Stimulated activated CD4-positive, alpha-beta T cell treated with anti-CD3 and anti-CD28 coated beads, Interleukin-2, amount 100 ng/mL, for 48 hours (primary cell): ENCODE data around the gene GPATCH8.
"Not testable (repeated sequence)": the region's sequence is repeated elsewhere in the genome, so short reads cannot be mapped to it uniquely, and the experiment has no call there.

Source experiments
- DNase-seq, 2 donors: peaks; one replicate each; pipeline ENCODE4 v3.0.0-alpha.2; 2020

The GPATCH8 gene

GRCh38 chr17:44503147-44504029 lies at the start of gene GPATCH8:
GPATCH8 (minus strand) TSS chr17:44503406; CDS start chr17:44503370, 36 bp downstream.
- peak; percentile 90 to 93 for DNase-seq

- DNase-seq, result no peak
Measured at GRCh38 chr17:44552361-44552760, 49.2 kb upstream of the GPATCH8 start.

DNA sequence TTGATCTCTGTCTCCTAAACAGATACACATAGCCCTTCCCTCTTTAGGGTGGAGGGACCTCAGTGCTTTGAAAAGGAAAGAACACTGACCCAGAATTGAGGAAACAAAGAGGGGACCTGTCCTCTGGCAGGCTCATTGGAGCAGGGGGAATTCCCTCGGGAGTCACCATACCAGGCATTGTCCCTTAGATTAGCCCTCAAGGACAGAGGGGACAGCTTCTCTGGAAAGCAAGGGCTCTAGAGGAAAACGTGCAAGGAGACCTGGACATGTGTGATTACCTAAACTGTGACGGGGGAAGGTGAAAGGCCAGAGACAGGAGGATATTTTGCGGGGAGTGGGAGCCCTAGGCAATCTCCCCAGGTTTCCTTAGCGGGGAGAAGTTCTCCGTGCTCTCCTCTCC lies 46.5 kb upstream of the GPATCH8 start:
- no peak for DNase-seq

GRCh38 chr17:44548376-44549230 lies 45.4 kb upstream of the GPATCH8 start:
- DNase-seq, result no peak

GRCh38 chr17:44547625-44548267 lies 44.5 kb upstream of the GPATCH8 start:
- no peak for DNase-seq

- DNase-seq, result no peak
Measured at GRCh38 chr17:44546671-44547606, 43.7 kb upstream of the GPATCH8 start.

DNA sequence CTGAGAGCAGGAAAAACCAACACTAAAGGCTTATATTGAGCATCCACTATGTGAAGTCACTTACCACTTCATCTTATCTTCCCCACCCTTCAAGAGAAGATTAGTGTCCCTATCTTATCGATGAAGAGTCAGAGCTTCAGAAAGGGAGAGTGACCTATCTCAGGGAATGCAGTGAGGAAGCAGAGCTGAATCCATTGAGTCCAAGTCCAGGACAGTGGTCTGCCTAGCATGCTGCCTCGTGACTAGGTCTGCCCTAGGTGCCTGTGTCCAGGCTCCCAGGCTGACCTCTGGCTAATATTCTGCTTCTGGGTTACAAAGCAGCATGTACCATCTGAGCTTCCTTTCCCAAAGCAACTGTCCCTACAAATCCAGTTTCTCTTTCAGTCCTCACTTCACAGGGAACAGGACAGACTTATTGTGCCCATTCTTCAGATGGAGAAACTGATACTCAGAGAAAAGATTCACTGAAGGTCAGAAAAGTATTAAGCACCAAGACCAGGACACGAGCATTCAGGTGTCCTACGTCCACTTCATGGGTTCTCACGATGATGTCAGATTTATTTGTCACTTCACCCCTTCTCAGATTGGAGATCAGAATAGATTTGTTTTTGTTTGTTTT lies 40.8 kb upstream of the GPATCH8 start:
- DNase-seq, result no peak

DNA sequence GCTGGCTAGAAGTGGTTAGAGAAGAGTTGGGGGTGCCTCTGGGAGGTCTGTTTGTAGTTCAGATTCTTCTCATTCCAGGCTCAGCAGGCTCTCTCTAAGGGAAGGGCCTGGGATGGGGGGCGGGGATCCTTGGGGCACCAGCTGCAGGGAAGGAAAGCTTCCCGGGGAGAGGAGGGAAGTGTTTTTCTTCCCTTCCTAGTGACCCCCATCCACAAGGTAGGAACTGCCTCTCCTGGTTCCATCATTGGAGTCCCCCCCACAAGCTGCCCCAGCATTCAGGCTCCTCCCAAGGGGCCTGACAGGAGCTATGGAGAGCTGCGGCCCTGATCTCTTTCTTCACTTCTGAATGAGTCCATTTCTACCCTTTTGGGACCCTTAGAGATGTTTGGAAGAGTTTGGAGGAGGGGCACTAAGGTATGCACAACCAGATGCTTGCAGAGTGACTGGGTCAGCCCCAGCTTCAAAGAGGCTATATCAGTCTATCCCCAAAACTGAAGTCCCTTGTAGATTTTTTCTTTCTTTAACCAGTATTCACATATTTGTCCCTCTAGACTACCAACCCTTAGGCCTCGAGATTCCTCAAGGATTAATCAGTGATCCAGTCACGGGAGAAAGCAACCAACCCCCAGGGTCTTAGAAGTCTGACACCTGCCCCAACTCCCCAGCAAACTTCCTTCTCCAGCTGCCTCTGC lies 40.2 kb upstream of the GPATCH8 start:
- no peak for DNase-seq

DNA sequence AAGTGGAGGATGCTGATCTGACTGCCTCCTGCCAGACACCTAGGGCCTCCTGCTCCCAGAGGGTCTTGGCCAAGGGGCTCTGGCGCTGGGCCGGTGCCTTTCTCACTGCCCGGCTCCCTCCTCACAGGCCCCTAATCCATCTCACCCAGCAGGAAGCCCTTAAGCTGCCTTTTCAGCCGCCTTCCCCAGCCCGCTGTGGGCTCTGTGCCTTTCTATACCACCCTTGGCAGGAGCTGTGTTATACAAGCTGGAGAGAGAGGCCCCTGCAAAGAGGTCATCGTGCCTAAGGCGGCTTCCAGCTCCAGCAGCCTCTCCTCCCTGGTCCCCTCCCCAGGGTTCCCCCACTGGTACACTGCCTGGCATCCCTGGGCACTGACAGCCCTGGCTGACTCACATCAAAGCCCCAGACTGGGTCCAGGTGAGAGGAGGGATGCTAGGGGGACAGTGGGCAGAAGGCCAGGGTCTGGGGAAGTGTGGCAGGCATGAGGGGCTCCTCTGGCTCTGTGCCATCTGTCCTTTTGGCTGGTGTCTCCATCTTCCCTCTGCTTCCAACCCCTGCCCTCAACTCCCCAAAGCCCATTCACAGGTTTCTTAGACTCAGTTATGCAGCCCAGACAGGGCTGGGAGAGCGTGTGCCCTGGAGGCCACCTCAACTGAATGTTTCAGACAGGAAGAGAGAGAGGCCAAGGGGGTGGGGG lies 38.8 kb upstream of the GPATCH8 start:
- no peak for DNase-seq

- no peak for DNase-seq
Measured at GRCh38 chr17:44540246-44541084, 37.3 kb upstream of the GPATCH8 start.

DNA sequence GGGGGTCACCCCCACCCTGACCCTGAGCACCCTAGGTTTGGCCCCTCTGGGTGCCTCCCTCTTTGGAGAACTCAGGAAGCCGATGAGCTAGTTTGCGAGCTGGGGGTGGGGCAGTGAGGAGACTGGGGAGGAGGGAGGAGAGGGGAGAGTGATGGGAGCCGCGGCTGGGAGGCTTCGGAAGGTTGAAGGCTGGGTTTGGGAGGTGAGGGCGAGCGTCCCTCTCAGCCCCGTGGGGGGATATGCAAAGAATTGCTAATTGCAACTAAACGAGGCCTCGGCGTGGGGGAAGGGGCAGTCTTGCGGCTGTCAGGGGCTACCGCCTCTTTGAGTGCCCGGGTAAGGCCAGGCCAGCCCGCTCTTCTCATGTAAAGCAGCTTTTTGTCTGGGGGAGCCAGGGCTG lies 36.5 kb upstream of the GPATCH8 start:
- no peak for DNase-seq

GRCh38 chr17:44537922-44538321 lies 34.7 kb upstream of the GPATCH8 start:
- not testable (repeated sequence) for DNase-seq

DNA sequence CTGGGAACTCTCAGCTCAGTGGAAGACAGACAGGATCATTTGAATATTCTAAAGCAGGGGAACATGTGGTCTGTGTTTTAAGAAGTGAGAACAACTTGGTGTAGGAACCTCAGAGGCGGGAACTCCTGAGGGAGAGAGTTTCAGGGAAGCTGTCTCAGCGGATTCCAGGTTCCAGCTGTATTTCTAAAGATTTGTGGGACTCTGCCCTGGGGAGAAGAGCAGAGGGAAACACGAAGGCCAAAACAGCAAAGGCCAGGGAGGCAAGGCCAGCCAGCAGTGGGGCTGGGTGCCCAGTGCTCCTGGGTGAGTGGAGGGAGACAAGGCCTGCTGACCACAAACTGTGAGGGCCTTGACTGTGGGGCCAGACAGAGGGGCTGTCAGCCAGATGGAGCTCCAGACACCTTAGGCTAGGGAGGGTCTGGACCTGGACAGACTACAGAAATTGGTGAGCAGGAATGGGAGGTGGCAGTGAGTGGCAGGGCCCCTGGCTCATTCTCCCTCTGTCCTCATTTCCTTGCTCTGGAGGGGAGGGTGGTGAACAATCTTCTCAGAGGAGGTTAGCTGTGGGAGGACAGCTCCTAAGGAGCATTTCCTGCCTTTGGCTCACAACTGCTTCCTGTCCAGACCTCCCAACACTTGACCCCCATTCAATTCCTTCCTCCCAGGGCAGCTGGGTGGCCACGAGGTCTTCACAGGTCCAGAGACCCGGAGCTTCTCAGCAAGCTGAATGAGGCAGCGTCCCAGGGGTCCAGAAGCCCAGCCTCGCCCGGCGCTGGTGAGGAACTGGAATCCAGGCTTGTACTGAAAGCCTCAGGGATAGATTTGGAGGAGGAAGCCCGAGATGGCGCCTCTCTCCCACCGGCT lies 33.1 kb upstream of the GPATCH8 start:
- DNase-seq, result no peak

DNA sequence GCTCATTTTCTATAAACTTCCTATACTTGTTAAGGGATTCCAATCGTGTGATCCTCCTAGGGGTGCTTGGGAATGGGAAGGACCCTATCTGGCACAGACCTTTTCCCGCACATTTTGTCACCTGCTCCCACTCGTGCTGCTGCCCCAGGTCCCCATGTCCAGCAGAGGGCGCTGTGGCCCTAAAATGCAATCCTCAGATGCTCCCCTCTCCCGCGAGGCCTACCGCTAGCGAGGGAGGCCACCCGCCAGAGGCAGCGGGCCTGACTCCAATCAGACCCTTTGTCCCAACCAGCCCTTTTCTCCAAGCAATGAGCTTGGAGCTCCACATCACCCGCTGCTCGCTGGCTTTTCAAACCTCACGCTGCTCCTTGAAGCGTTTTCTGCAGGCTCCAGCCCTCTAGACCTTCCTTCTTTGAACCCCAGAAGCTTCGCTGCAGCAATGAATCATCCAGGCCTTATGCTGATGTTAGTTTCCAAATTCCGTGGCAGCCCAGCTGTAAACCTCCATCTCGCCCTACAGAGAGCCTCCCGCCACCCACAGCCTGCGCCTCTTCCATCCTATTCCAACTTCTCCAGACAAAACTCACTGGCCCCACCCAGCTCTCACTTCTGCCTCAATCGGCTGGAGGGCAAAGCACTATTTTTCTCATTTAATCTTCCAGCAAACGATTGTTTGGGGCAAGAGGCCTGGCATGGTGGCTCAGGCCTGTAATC lies 30.5 kb upstream of the GPATCH8 start:
- DNase-seq, result peak; percentile 93

DNA sequence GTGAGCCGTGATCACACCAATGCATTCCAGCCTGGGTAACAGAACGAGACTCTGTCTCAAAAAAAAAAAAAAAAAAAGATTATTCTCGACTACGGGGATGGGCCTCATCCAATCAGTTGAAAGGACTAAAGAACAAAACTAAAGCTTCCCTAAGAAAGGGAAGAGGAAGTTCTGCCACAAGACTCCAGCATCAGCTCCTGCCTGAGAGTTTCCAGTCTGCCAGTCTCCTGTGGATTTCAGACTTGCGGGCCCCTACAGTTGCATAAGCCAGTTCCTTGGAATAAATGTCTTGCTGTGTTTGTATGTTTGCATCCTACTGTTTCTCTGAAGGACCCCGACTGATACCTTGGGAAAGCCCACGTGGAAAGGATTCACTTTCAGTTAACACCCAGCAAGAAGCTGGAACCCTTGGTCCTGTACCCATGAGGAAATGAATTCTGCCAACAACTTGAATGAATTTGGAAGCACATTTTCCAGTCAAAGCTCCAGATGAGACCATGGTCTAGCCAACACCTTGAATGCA lies 27.8 kb upstream of the GPATCH8 start:
- DNase-seq, result no peak

DNA sequence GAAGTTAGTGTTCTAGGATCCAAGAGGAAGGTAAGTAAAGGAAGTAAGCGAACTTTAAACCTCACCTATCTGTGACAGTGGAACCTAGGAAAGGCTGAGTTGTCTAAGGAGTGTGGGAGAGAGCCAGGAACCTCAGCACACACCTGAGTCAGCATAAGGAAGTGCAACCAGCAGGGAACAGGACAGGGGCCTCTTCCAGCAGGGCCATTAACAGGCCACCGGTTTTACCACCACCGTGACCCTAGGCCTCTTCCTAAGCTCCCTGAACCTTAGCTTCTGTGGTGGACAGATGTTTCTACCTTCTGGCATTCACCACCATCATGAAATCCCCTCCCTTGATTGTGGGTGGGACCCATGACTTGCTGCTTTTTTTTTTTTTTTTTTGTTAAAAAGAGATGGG lies 26.7 kb upstream of the GPATCH8 start:
- no peak for DNase-seq

- DNase-seq, result no peak
Measured at GRCh38 chr17:44527954-44528353, 24.7 kb upstream of the GPATCH8 start.

GRCh38 chr17:44527102-44527501 lies 23.9 kb upstream of the GPATCH8 start:
- no peak for DNase-seq
